Thymus (tissue), 11 donors: ENCODE measurements around the gene OTUD1. TPM values are rescaled to one million over a fixed set of nuclear protein-coding genes. Genes with fewer than 3 reads are reported as not detected.

ENCODE experiments used
- DNase-seq, 9 donors: peaks; one replicate each; pipeline ENCODE4 v3.0.0-alpha.2; 2013; ENCODE audit warnings: low spot score in 9 of 9, low read depth in 6 of 9, missing footprints in 1 of 9
- H3K27ac ChIP-seq, 2 donors: one replicate each; pipeline ENCODE4 v1.5.1; 2013; ENCODE audit warnings: control low read depth in 1 of 2, low read depth in 1 of 2, low read length in 1 of 2, mild to moderate bottlenecking in 1 of 2, moderate library complexity in 1 of 2
- H3K27me3 ChIP-seq, 2 donors: one replicate each; pipeline ENCODE4 v1.5.1; 2013; ENCODE audit warnings: low read length in 1 of 2; ENCODE audit not compliant: control insufficient read depth in 2 of 2, insufficient read depth in 1 of 2
- H3K36me3 ChIP-seq, 2 donors: one replicate each; pipeline ENCODE4 v1.5.1; 2013; ENCODE audit warnings: low read length in 1 of 2, mild to moderate bottlenecking in 1 of 2, moderate library complexity in 1 of 2; ENCODE audit not compliant: control insufficient read depth in 2 of 2, insufficient read depth in 2 of 2
- H3K4me1 ChIP-seq, 2 donors: one replicate each; pipeline ENCODE4 v1.5.1; 2013; ENCODE audit warnings: low read length in 2 of 2; ENCODE audit not compliant: control insufficient read depth in 2 of 2, insufficient read depth in 2 of 2
- H3K4me3 ChIP-seq, 2 donors: one replicate each; pipeline ENCODE4 v1.5.1; 2013; ENCODE audit warnings: low read length in 2 of 2, control low read depth in 1 of 2, mild to moderate bottlenecking in 1 of 2
- H3K9me3 ChIP-seq, 2 donors: one replicate each; pipeline ENCODE4 v1.5.1; 2013; ENCODE audit warnings: low read length in 1 of 2, mild to moderate bottlenecking in 1 of 2; ENCODE audit not compliant: control insufficient read depth in 2 of 2, insufficient read depth in 1 of 2
- WGBS: extraction: QIAGEN DNeasy Blood & Tissue Kit; methylation state at CpG from one replicate; pipeline ENCODE4 v1.1.7; 2013; 5-methylcytosine and 5-hydroxymethylcytosine counted together
- polyA plus RNA-seq: library from polyadenylated mRNA; stranded (reverse); fragments of 200-250 nt; gene quantifications from one replicate; pipeline ENCODE4 v1.2.3, GENCODE V29; 2013
- total RNA-seq: library from RNA; stranded (reverse); fragments of 120-200 nt; gene quantifications from one replicate; pipeline ENCODE4 v1.2.4, GENCODE V29; 2013
- donor health status: healthy.

Gene OTUD1
- total and polyA plus RNA-seq, 2 donors = 3.8 to 15.0 TPM

DNA sequence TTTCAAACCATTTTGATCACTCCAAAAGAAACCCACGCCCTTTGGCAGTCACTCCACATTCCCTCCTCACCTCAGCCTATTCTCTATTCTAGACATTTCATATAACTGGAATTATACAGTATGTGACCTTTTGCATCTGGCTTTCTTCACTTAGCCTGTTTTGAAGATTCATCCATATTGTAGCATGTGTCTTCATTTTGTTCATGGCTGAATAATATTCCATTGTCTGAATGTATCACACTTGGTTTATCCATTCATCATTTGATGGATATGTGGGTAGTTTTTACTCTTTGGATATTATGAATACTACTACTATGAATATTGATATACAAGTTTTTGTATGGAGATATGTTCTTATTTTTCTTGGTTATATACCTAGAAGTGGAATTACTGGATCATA, 3.5 kb upstream of the OTUD1 start:
- Histone ChIP-seq H3K36me3 (no peaks in the 10 kb centered on the region), H3K9me3 (no peaks in the 10 kb centered on the region), H3K4me3 (no peak overlapping the region), H3K4me1 (peaks cover 1 to 9% of the 10 kb centered on the region in 2 donors), H3K27ac (no peak overlapping the region), H3K27me3 (peaks cover 2 to 10% of the 10 kb centered on the region in 2 donors)
- DNase-seq = no peak
- WGBS = 98% methylated on average over 1 of the region's 1 CpG

DNA sequence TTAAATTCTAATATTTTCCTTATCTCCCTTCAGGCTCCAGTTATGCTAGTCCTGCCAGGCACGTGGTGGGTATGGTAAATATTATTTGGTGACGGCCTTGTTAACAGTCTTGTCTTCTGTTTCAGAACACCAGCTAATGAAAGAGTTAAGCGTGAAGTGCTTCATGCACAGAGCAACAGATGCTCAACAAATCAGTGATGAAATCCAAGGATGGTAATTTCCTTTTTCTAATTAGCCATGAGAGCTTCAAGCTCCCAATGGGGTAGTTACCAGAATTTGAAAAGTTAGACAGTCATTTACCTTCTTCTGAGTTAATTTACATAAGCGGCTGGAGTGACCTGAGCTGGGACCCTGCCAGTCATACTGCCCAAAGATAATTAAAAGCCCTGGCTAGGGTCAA, 1.9 kb upstream of the OTUD1 start:
- H3K4me3 ChIP-seq = no peak overlapping the region
- peaks cover 3 to 12% of the 10 kb centered on the region in 2 donors for H3K4me1 ChIP-seq
- H3K36me3 ChIP-seq = no peaks in the 10 kb centered on the region
- no peak overlapping the region for H3K27ac ChIP-seq
- 96% methylated on average over 4 of the region's 4 CpGs for WGBS
- H3K9me3 ChIP-seq = no peaks in the 10 kb centered on the region
- DNase-seq = no peak
- H3K27me3 ChIP-seq = peaks cover 2 to 16% of the 10 kb centered on the region in 2 donors

DNA sequence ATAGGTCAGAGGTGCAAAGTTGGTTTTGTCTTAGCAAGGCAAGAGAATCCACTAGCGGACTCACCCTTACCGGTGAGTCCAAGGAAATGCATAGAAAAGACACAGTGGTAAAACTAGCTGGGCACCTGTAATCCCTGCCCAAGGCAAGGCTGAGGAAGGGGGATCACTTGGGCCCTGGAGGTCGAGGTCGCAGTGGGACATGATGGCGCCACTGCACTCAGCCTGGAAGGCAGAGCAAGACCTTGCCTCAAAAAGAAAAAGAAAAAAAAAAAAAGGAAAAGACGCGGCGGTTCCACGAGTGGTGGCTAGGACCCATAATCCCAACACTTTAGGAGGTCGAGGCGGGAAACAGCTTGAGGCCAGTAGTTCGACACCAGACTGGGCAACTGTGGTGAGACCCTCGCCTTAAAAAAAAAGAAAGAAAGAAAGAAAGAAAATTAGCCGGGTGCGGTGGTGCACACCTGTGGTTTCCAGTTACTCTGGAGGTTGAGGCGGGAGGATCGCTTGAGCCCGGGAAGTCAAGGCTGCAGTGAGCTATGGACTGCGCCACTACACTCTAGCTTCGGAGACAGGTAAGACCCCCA, 820 bp upstream of the OTUD1 start:
- no peaks in the 10 kb centered on the region for H3K9me3 ChIP-seq
- H3K27me3 ChIP-seq = peaks cover 2 to 16% of the 10 kb centered on the region in 2 donors
- H3K4me3 ChIP-seq = peak overlapping the region; percentile 71 to 93
- no peak for DNase-seq
- H3K4me1 ChIP-seq = peaks cover 3 to 12% of the 10 kb centered on the region in 2 donors
- H3K27ac ChIP-seq = peak overlapping the region; percentile 8 to 65
- 95% methylated on average over 20 of the region's 20 CpGs for WGBS
- H3K36me3 ChIP-seq = no peaks in the 10 kb centered on the region

DNA sequence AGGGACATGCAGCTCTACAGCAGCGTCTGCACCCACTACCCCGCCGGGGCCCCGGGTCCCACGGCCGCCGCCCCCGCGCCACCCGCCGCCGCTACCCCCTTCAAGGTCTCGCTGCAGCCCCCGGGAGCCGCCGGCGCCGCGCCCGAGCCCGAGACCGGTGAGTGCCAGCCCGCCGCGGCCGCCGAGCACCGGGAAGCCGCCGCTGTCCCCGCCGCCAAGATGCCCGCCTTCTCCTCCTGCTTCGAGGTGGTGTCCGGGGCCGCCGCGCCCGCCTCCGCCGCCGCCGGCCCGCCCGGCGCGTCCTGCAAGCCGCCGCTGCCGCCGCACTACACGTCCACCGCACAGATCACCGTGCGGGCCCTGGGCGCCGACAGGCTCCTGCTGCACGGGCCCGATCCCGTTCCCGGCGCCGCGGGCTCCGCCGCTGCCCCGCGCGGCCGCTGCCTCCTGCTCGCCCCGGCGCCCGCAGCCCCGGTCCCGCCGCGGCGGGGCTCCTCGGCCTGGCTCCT, 631 bp downstream of the OTUD1 start:
- Histone ChIP-seq H3K4me1 (peaks cover 3 to 12% of the 10 kb centered on the region in 2 donors), H3K27me3 (peaks cover 2 to 16% of the 10 kb centered on the region in 2 donors), H3K36me3 (no peaks in the 10 kb centered on the region), H3K27ac (peak overlapping the region; percentile 55 to 85), H3K4me3 (peak overlapping the region; percentile 49 to 93), H3K9me3 (no peaks in the 10 kb centered on the region)
- under 1% methylated on average over 80 of the region's 80 CpGs for WGBS
- DNase-seq = peak in 3 of 9 donors; percentile 8 to 18 (median 10)

DNA sequence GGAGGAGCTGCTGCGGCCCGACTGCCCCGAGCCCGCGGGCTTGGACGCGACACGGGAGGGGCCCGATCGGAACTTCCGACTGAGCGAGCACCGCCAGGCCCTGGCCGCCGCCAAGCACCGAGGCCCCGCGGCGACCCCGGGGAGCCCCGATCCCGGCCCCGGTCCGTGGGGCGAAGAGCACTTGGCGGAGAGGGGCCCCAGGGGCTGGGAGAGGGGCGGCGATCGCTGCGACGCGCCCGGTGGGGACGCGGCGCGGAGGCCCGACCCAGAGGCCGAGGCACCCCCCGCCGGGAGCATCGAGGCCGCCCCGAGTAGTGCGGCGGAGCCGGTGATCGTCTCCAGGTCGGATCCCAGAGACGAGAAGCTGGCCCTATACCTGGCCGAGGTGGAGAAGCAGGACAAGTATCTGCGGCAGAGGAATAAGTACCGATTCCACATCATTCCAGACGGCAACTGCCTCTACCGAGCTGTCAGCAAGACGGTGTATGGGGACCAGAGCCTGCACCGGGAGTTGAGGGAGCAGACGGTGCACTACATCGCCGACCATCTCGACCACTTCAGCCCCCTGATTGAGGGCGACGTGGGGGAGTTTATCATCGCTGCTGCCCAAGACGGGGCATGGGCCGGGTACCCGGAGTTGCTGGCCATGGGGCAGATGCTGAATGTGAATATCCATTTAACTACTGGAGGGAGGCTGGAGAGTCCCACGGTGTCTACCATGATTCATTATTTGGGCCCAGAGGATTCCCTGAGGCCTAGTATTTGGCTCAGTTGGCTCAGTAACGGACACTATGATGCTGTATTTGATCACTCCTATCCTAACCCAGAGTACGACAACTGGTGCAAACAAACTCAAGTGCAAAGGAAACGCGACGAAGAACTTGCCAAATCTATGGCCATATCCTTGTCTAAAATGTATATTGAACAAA, 1.4 kb downstream of the OTUD1 start:
- H3K9me3 ChIP-seq = no peaks in the 10 kb centered on the region
- peak in 4 of 9 donors; percentile 20 to 48 (median 26) for DNase-seq
- H3K36me3 ChIP-seq = no peaks in the 10 kb centered on the region
- H3K27ac ChIP-seq = peak overlapping the region in 1 of 2 donors; percentile 25
- peak overlapping the region; percentile 47 to 93 for H3K4me3 ChIP-seq
- peaks cover 3 to 12% of the 10 kb centered on the region in 2 donors for H3K4me1 ChIP-seq
- peaks cover 2 to 14% of the 10 kb centered on the region in 2 donors for H3K27me3 ChIP-seq
- WGBS = 9% methylated on average over 73 of the region's 73 CpGs

DNA sequence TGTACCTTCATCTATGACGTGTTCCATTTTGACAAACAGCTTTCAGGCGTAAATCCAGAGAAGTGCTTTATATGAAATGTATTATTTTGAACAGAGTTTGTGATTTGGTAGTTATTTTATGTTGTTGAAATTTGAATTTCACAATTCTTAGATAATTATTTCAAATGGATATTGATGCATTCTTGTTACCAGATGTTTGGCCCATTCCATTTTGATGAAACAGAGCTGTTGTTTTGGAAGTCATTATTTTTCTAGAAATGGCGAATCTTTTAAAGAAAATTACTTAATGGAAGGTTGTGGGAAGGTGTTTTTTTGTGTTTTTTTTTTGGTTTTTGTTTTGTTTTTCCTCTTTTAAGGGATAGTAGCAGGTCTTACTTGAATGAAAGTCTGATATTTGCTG, 2.4 kb downstream of the OTUD1 start:
- Histone ChIP-seq H3K36me3 (no peaks in the 10 kb centered on the region), H3K27ac (no peak overlapping the region), H3K9me3 (no peaks in the 10 kb centered on the region), H3K4me1 (peaks cover 3 to 12% of the 10 kb centered on the region in 2 donors), H3K4me3 (peak overlapping the region in 1 of 2 donors; percentile 93), H3K27me3 (peaks cover 2 to 14% of the 10 kb centered on the region in 2 donors)
- no peak for DNase-seq
- 97% methylated on average over 3 of the region's 3 CpGs for WGBS

GRCh38 chr10:23442936-23443335, 4.1 kb downstream of the OTUD1 start:
- H3K36me3 ChIP-seq = no peaks in the 10 kb centered on the region
- no peaks in the 10 kb centered on the region for H3K9me3 ChIP-seq
- peaks cover 3 to 12% of the 10 kb centered on the region in 2 donors for H3K4me1 ChIP-seq
- H3K27ac ChIP-seq = no peak overlapping the region
- peaks cover 2 to 14% of the 10 kb centered on the region in 2 donors for H3K27me3 ChIP-seq
- 68% methylated on average over 2 of the region's 2 CpGs for WGBS
- no peak for DNase-seq
- H3K4me3 ChIP-seq = no peak overlapping the region

DNA sequence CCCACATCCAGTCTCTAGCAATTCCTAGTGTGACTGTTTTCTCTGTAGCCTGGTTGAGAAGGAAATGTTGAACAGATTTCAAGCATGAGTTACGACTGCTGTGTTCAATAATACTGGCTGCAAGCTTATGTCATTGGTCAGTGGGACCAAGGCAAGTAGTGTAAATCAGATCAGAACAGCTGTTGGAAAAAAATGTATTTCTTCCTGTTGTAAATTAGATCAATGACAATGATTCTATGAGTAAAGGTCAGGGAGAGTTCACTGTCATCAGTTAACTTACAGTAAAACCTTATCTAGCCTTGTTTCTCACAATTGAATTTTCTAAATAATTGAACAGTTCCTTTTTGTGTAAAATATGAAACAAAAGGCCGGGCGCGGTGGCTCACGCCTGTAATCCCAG, 6.7 kb downstream of the OTUD1 start:
- peaks cover 0 to under 1% of the 10 kb centered on the region in 2 donors for H3K4me1 ChIP-seq
- DNase-seq = no peak
- peaks cover 0 to 3% of the 10 kb centered on the region in 2 donors for H3K9me3 ChIP-seq
- WGBS = 96% methylated on average over 5 of the region's 5 CpGs
- no peak overlapping the region for H3K4me3 ChIP-seq
- no peak overlapping the region for H3K27ac ChIP-seq
- no peaks in the 10 kb centered on the region for H3K36me3 ChIP-seq
- H3K27me3 ChIP-seq = peaks cover 0 to 5% of the 10 kb centered on the region in 2 donors

- Histone ChIP-seq H3K36me3 (no peaks in the 10 kb centered on the region), H3K27ac (no peak overlapping the region), H3K9me3 (peaks cover 0 to 3% of the 10 kb centered on the region in 2 donors), H3K4me3 (no peak overlapping the region), H3K4me1 (no peaks in the 10 kb centered on the region), H3K27me3 (no peaks in the 10 kb centered on the region)
- WGBS = 98% methylated on average over 2 of the region's 2 CpGs
- DNase-seq = no peak
These were observed 9.4 kb downstream of the OTUD1 start for GRCh38 chr10:23448323-23448722.
